CD4-positive, alpha-beta T cell treated with Interleukin-17A for 1 hour (primary cell): ENCODE results near the gene CLBA1.
"Not testable (repeated sequence)": the region's sequence is repeated elsewhere in the genome, so short reads cannot be mapped to it uniquely, and the experiment has no call there.

Source experiments
- DNase-seq: peaks from one replicate; pipeline ENCODE4 v3.0.0-alpha.2; 2020

CLBA1 gene

GRCh38 chr14:104985675-104986486, at the start of gene CLBA1:
TSS of gene CLBA1 (plus strand) at chr14:104985788. CDS start at chr14:104986432, 644 bp downstream.
- DNase-seq = peak; percentile 88

GRCh38 chr14:104935955-104936354, 49.6 kb upstream of the CLBA1 start:
- no peak for DNase-seq

- DNase-seq = no peak
These were observed 49.0 kb upstream of the CLBA1 start for GRCh38 chr14:104936361-104937155.

- no peak for DNase-seq
These were observed 48.4 kb upstream of the CLBA1 start for GRCh38 chr14:104937161-104937560.

- no peak for DNase-seq
These were observed 47.8 kb upstream of the CLBA1 start for GRCh38 chr14:104937694-104938365.

GRCh38 chr14:104938436-104938835, 47.2 kb upstream of the CLBA1 start:
- DNase-seq = no peak

- DNase-seq = no peak
These were observed 46.6 kb upstream of the CLBA1 start for GRCh38 chr14:104938960-104939359.

GRCh38 chr14:104939666-104940410, 45.8 kb upstream of the CLBA1 start:
- no peak for DNase-seq

- no peak for DNase-seq
These were observed 45.0 kb upstream of the CLBA1 start for GRCh38 chr14:104940526-104941150.

- DNase-seq = no peak
These were observed 43.9 kb upstream of the CLBA1 start for GRCh38 chr14:104941508-104942365.

- no peak for DNase-seq
These were observed 43.0 kb upstream of the CLBA1 start for GRCh38 chr14:104942586-104942985.

- DNase-seq = not testable (repeated sequence)
These were observed 42.2 kb upstream of the CLBA1 start for GRCh38 chr14:104943216-104944015.

- not testable (repeated sequence) for DNase-seq
These were observed 41.6 kb upstream of the CLBA1 start for GRCh38 chr14:104944016-104944308.

- DNase-seq = not testable (repeated sequence)
These were observed 41.0 kb upstream of the CLBA1 start for GRCh38 chr14:104944436-104945205.

GRCh38 chr14:104945266-104945665, 40.3 kb upstream of the CLBA1 start:
- DNase-seq = not testable (repeated sequence)

GRCh38 chr14:104945986-104946965, 39.3 kb upstream of the CLBA1 start:
- DNase-seq = not testable (repeated sequence)

- not testable (repeated sequence) for DNase-seq
These were observed 38.4 kb upstream of the CLBA1 start for GRCh38 chr14:104947201-104947600.
